Vagina (tissue), 2 donors: Measurements from ENCODE around the gene LRRC27. TPM values are rescaled to one million over a fixed set of nuclear protein-coding genes. Genes with fewer than 3 reads are reported as not detected.

Source experiments
- DNase-seq, 2 donors: peaks; one replicate each; pipeline ENCODE4 v3.0.0-alpha.2; 2017; ENCODE audit errors: extremely low spot score in 2 of 2
- H3K27ac ChIP-seq: fragments of 200-600 bp; sonication (generic); one replicate; pipeline ENCODE4 v1.5.1; 2019
- H3K27me3 ChIP-seq: fragments of 200-600 bp; sonication (generic); one replicate; pipeline ENCODE4 v1.5.1; 2019
- H3K36me3 ChIP-seq, 2 donors: fragments of 200-600 bp; sonication (generic); one replicate each; pipeline ENCODE4 v1.5.1; 2017 to 2019
- H3K4me1 ChIP-seq: fragments of 200-600 bp; sonication (generic); one replicate; pipeline ENCODE4 v1.5.1; 2019
- H3K4me3 ChIP-seq, 2 donors: fragments of 200-600 bp; sonication (generic); 1 replicate in 1 of 2; 2 replicates in 1 of 2; pipeline ENCODE4 v1.5.1; 2016 to 2019
- H3K9me3 ChIP-seq: fragments of 200-600 bp; sonication (generic); one replicate; pipeline ENCODE4 v1.5.1; 2019
- CTCF ChIP-seq, 3 experiments: fragments of 450-650 bp in 2 of 3; fragments of 200-600 bp in 1 of 3; sonication (generic) in 1 of 3; IDR thresholded peaks; one replicate each; pipeline ENCODE4 v1.5.1; 2017 to 2019; ENCODE audit warnings: antibody characterized with exemption in 3 of 3, mild to moderate bottlenecking in 2 of 3, moderate library complexity in 2 of 3
- POLR2A ChIP-seq, 2 donors: fragments of 450-650 bp; IDR thresholded peaks; one replicate each; pipeline ENCODE4 v1.6.1; 2017; ENCODE audit warnings: antibody characterized with exemption in 2 of 2, mild to moderate bottlenecking in 2 of 2, moderate library complexity in 2 of 2
- POLR2AphosphoS5 ChIP-seq, 2 donors: sonication (generic); formaldehyde crosslinking; IDR thresholded peaks; one replicate each; pipeline ENCODE4 v1.9.0; 2017; ENCODE audit warnings: antibody characterized with exemption in 2 of 2, mild to moderate bottlenecking in 2 of 2, low read depth in 1 of 2; ENCODE audit not compliant: insufficient read depth in 1 of 2
- intact Hi-C: fragments of 100-400 bp; cut with DNase I; formaldehyde crosslinking; loops from one replicate; pipeline ENCODE4 v1.15.1; 2023
- total RNA-seq: library from RNA; depleted of rRNA; stranded (reverse); fragments of >200 nt; gene quantifications from one replicate; pipeline ENCODE4 v1.2.3, GENCODE V29; 2016

Gene LRRC27
- total RNA-seq, 1 donor from 2014 or later, result 4.9 TPM

DNA sequence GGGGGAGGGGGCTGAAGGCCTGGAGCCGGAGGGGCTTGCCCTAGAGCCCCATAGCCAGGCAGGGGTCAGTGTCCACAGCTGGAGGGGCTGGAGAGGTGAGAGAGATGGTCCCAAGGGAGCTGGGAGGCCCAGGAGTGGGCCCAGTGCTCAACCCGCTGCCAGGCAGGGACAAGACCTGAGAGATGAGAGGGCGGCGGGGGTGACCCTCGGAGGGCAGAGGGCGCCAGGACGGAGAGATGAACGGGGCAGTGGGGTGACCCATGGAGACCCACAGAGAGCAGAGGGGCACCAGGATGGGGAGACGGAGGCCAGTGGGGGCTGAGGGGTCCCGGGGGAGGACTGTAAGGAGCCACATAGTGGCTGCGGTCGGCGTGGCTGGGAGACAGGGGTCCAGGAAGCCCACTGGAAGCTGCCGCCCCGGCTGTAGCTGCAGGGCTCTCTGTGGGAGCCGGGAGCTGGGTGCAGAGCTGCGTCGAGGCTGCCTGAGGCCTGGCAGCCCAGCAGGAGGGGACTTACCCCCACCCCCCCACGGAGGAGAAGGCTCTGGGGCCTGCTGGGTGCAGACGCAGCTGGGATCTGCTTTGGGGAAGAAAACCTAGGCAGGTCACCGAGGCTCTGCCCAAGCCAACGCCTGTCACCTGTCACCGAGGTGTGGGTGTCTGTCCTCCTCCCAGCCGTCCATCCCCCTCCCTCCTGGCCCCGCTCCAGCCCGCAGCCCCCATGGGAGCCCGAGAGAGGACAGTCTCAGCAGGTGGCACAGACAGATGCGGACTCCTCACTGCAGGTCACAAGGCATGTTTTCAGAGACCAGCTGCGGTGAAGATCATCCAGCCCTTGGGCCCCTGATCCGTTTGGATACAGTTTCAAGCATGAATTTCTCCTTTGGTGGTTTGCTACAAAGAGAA, 90.1 kb downstream of the LRRC27 start:
- Histone ChIP-seq H3K4me1 (peaks cover 64% of the 10 kb centered on the region), H3K9me3 (no peaks in the 10 kb centered on the region), H3K36me3 (peaks cover 0 to 4% of the 10 kb centered on the region in 2 donors), H3K4me3 (no peak overlapping the region), H3K27me3 (no peaks in the 10 kb centered on the region), H3K27ac (peak overlapping the region; percentile 87)
- TF ChIP-seq CTCF (IDR thresholded peaks at IDR 0.05) (no peak), POLR2AphosphoS5 (IDR thresholded peaks at IDR 0.05; ENCODE audit: insufficient read depth in 1 of 2, low read depth in 1 of 2) (no peak), POLR2A (IDR thresholded peaks at IDR 0.05) (no peak)
- intact Hi-C loops, result no loop called here
- no peak for DNase-seq

- H3K4me3 ChIP-seq, result no peak overlapping the region
- no peaks in the 10 kb centered on the region for H3K36me3 ChIP-seq
- H3K4me1 ChIP-seq, result peaks cover 59% of the 10 kb centered on the region
- H3K27ac ChIP-seq, result peak overlapping the region; percentile 87
- TF ChIP-seq POLR2AphosphoS5 (IDR thresholded peaks at IDR 0.05; ENCODE audit: insufficient read depth in 1 of 2, low read depth in 1 of 2) (no peak), POLR2A (IDR thresholded peaks at IDR 0.05) (no peak), CTCF (IDR thresholded peaks at IDR 0.05) (no peak)
- no peaks in the 10 kb centered on the region for H3K27me3 ChIP-seq
- intact Hi-C loops, result no loop called here
- H3K9me3 ChIP-seq, result no peaks in the 10 kb centered on the region
- no peak for DNase-seq
These were observed 91.2 kb downstream of the LRRC27 start for GRCh38 chr10:132422903-132423825.

- intact Hi-C loops, result no loop called here
- TF ChIP-seq POLR2A (IDR thresholded peaks at IDR 0.05) (no peak), CTCF (IDR thresholded peaks at IDR 0.05) (no peak)
- Histone ChIP-seq H3K4me3 (no peak overlapping the region), H3K36me3 (no peaks in the 10 kb centered on the region), H3K27me3 (no peaks in the 10 kb centered on the region), H3K9me3 (no peaks in the 10 kb centered on the region), H3K27ac (peak overlapping the region; percentile 21), H3K4me1 (peaks cover 52% of the 10 kb centered on the region)
- no peak for DNase-seq
These were observed 92.2 kb downstream of the LRRC27 start for GRCh38 chr10:132423966-132424861.

DNA sequence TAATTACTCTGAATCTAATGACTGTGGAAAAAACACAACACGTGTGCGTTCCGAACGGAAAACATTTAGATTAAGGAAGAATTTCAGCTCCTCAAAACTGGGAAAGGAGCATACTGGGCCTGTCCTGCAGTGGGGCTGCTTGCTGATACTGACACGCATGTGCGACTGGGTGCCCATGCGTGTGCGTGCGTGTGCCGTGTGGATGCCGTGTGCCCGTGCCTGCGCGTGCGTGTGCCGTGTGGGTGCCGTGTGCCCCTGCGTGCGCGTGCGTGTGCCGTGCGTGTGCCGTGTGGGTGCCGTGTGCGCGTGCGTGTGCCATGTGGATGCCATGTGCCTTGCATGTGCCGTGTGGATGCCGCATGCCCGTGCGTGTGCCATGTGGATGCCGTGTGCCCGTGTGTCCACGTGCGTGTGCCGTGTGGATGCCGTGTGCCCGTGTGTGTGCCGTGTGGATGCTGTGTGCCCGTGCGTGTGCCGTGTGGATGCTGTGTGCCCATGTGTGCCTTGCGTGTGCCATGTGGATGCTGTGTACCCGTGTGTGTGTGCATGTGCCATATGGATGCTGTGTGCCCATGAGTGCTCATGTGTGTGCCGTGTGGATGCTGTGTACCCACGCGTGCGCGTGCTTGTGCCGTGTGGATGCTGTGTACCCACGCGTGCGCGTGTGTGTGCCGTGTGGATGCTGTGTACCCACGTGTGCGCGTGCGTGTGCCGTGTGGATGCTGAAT, 93.2 kb downstream of the LRRC27 start:
- H3K27ac ChIP-seq, result no peak overlapping the region
- no peaks in the 10 kb centered on the region for H3K27me3 ChIP-seq
- no peaks in the 10 kb centered on the region for H3K9me3 ChIP-seq
- H3K36me3 ChIP-seq, result no peaks in the 10 kb centered on the region
- intact Hi-C loops, result no loop called here
- H3K4me3 ChIP-seq, result no peak overlapping the region
- DNase-seq, result no peak
- TF ChIP-seq CTCF (IDR thresholded peaks at IDR 0.05), result no peak
- TF ChIP-seq POLR2AphosphoS5 (IDR thresholded peaks at IDR 0.05; ENCODE audit: insufficient read depth in 1 of 2, low read depth in 1 of 2), result no peak
- no peak for TF ChIP-seq POLR2A (IDR thresholded peaks at IDR 0.05)
- H3K4me1 ChIP-seq, result peaks cover 53% of the 10 kb centered on the region
